GM12878 (cell line): Measurements from ENCODE around the gene NPEPPS. TPM values are rescaled to one million over a fixed set of nuclear protein-coding genes. Genes with fewer than 3 reads are reported as not detected.

ENCODE experiments used
- polyA plus RNA-seq, 11 experiments: library from polyadenylated mRNA; depleted of rRNA in 4 of 11; unstranded in 6 of 11; stranded (reverse) in 5 of 11; fragments of >200 nt; fragmentation: Nextera tagmentation in 4 of 11; fragmentation: Illumina TruSeq in 1 of 11; extraction: Ambion mirVana in 4 of 11; extraction: Trizol in 1 of 11; gene quantifications; 1 replicate in 1 of 11; 2 replicates in 10 of 11; pipeline versions ENCODE4 v1.2.1 to v1.2.3, GENCODE V29; 2011 to 2016; ENCODE audit warnings: inconsistent platforms in 2 of 11, missing spikeins in 2 of 11, low read depth in 1 of 11
- small RNA-seq: library from RNA; depleted of rRNA; stranded (forward); fragments of <200 nt; gene quantifications from one replicate; pipeline ENCODE3, GENCODE V24; 2014
- total RNA-seq, 4 experiments: library from RNA; depleted of rRNA in 3 of 4; stranded (reverse); fragments of >200 nt in 3 of 4; fragmentation: Illumina TruSeq in 1 of 4; extraction: Trizol in 1 of 4; gene quantifications; 2 replicates each; pipeline versions ENCODE4 v1.2.1 to v1.2.3, GENCODE V29; 2013 to 2021

The NPEPPS gene
- total and polyA plus RNA-seq, 10 of the 15 experiments (the other 5 are each of a cell fraction or from before 2014, with no cell fraction given), result 25.8 to 214 (median 64.6) TPM

Small RNAs within 50 kb of the gene (small RNA-seq; reads per million reads assigned to genes)
- gene RF00019, result not detected

Other genes starting within 250 kb of the NPEPPS start
- 4.5 and 8.3 TPM in 2 replicates for gene EFCAB13, start 207.2 kb upstream of the NPEPPS start, total RNA-seq (2014; rRNA removed)
- gene EFCAB13, start 207.2 kb upstream of the NPEPPS start, total RNA-seq (2014; rRNA removed; fragmentation: Illumina TruSeq; extraction: Trizol), result 7.3 and 8.7 TPM in 2 replicates
- gene EFCAB13, start 207.2 kb upstream of the NPEPPS start, total RNA-seq (2021), result 6.6 and 6.8 TPM in 2 replicates
- gene EFCAB13, start 207.2 kb upstream of the NPEPPS start, polyA plus RNA-seq (2011; rRNA removed), result 2.3 and 4.2 TPM in 2 replicates
- 4.3 and 5.5 TPM in 2 replicates for gene EFCAB13, start 207.2 kb upstream of the NPEPPS start, polyA plus RNA-seq (2014; fragmentation: Illumina TruSeq; extraction: Trizol)
- 1 to 10 TPM in 1 of 2 experiments, under 1 TPM in 1; 0.90 to 1.9 TPM for gene EFCAB13, start 207.2 kb upstream of the NPEPPS start, polyA plus RNA-seq (2014; fragmentation: Nextera tagmentation; extraction: Ambion mirVana)
- 2.7 and 5.6 TPM in 2 replicates for gene EFCAB13, start 207.2 kb upstream of the NPEPPS start, polyA plus RNA-seq (2014; rRNA removed)
- gene EFCAB13, start 207.2 kb upstream of the NPEPPS start, polyA plus RNA-seq (2016; fragmentation: Nextera tagmentation; extraction: Ambion mirVana), result 1 to 10 TPM; 5.7 to 7.8 TPM
- gene KPNB1, start 118.8 kb downstream of the NPEPPS start, total RNA-seq (2014; rRNA removed), result 246 and 258 TPM in 2 replicates
- 261 and 282 TPM in 2 replicates for gene KPNB1, start 118.8 kb downstream of the NPEPPS start, total RNA-seq (2014; rRNA removed; fragmentation: Illumina TruSeq; extraction: Trizol)
- 485 and 525 TPM in 2 replicates for gene KPNB1, start 118.8 kb downstream of the NPEPPS start, total RNA-seq (2021)
- 231 and 237 TPM in 2 replicates for gene KPNB1, start 118.8 kb downstream of the NPEPPS start, polyA plus RNA-seq (2011; rRNA removed)
- gene KPNB1, start 118.8 kb downstream of the NPEPPS start, polyA plus RNA-seq (2014; fragmentation: Illumina TruSeq; extraction: Trizol), result 430 and 445 TPM in 2 replicates
- 100 to 1,000 TPM; 130 to 233 TPM for gene KPNB1, start 118.8 kb downstream of the NPEPPS start, polyA plus RNA-seq (2014; fragmentation: Nextera tagmentation; extraction: Ambion mirVana)
- 255 and 258 TPM in 2 replicates for gene KPNB1, start 118.8 kb downstream of the NPEPPS start, polyA plus RNA-seq (2014; rRNA removed)
- gene KPNB1, start 118.8 kb downstream of the NPEPPS start, polyA plus RNA-seq (2016; fragmentation: Nextera tagmentation; extraction: Ambion mirVana), result 10 to 100 TPM; 67.8 to 73.9 TPM
- gene TBKBP1, start 163.1 kb downstream of the NPEPPS start, total RNA-seq (2014; rRNA removed), result 0.11 and 0.23 TPM in 2 replicates
- gene TBKBP1, start 163.1 kb downstream of the NPEPPS start, total RNA-seq (2014; rRNA removed; fragmentation: Illumina TruSeq; extraction: Trizol), result 0.18 and 0.85 TPM in 2 replicates
- gene TBKBP1, start 163.1 kb downstream of the NPEPPS start, total RNA-seq (2021), result 0.69 and 1.5 TPM in 2 replicates
- gene TBKBP1, start 163.1 kb downstream of the NPEPPS start, polyA plus RNA-seq (2011; rRNA removed), result 2.0 and 2.7 TPM in 2 replicates
- 0.38 TPM in 1 of 2 replicates, not detected in the other for gene TBKBP1, start 163.1 kb downstream of the NPEPPS start, polyA plus RNA-seq (2014; fragmentation: Illumina TruSeq; extraction: Trizol)
- gene TBKBP1, start 163.1 kb downstream of the NPEPPS start, polyA plus RNA-seq (2014; fragmentation: Nextera tagmentation; extraction: Ambion mirVana), result not detected
- 0.74 and 1.4 TPM in 2 replicates for gene TBKBP1, start 163.1 kb downstream of the NPEPPS start, polyA plus RNA-seq (2014; rRNA removed)
- gene TBKBP1, start 163.1 kb downstream of the NPEPPS start, polyA plus RNA-seq (2016; fragmentation: Nextera tagmentation; extraction: Ambion mirVana), result under 1 TPM in 1 of 2 experiments, not detected in 1; 0.11 TPM
- 7.9 and 8.4 TPM in 2 replicates for gene TBX21, start 202.1 kb downstream of the NPEPPS start, total RNA-seq (2014; rRNA removed)
- 3.2 and 4.1 TPM in 2 replicates for gene TBX21, start 202.1 kb downstream of the NPEPPS start, total RNA-seq (2014; rRNA removed; fragmentation: Illumina TruSeq; extraction: Trizol)
- 8.3 and 9.5 TPM in 2 replicates for gene TBX21, start 202.1 kb downstream of the NPEPPS start, total RNA-seq (2021)
- 8.6 and 9.6 TPM in 2 replicates for gene TBX21, start 202.1 kb downstream of the NPEPPS start, polyA plus RNA-seq (2011; rRNA removed)
- 4.8 and 6.0 TPM in 2 replicates for gene TBX21, start 202.1 kb downstream of the NPEPPS start, polyA plus RNA-seq (2014; fragmentation: Illumina TruSeq; extraction: Trizol)
- 1 to 10 TPM in 1 of 2 experiments, under 1 TPM in 1; 0.63 to 1.8 TPM for gene TBX21, start 202.1 kb downstream of the NPEPPS start, polyA plus RNA-seq (2014; fragmentation: Nextera tagmentation; extraction: Ambion mirVana)
- 6.0 and 6.3 TPM in 2 replicates for gene TBX21, start 202.1 kb downstream of the NPEPPS start, polyA plus RNA-seq (2014; rRNA removed)
- 1 to 10 TPM; 1.6 to 1.7 TPM for gene TBX21, start 202.1 kb downstream of the NPEPPS start, polyA plus RNA-seq (2016; fragmentation: Nextera tagmentation; extraction: Ambion mirVana)